HG03066 (cell line): ENCODE measurements around the gene HIVEP2.

Experiments
- ATAC-seq: cut with Tn5 transposase; IDR thresholded peaks from one replicate; pipeline ENCODE4 v1.9.1; 2021; ENCODE audit warnings: low read depth; ENCODE audit not compliant: unreplicated experiment

Gene HIVEP2

GRCh38 chr6:142926177-142926493, 18.8 kb downstream of the HIVEP2 start:
- no peak for ATAC-seq

- ATAC-seq: no peak
These were observed 19.3 kb downstream of the HIVEP2 start for GRCh38 chr6:142925575-142926110.

- ATAC-seq: no peak
These were observed 26.5 kb downstream of the HIVEP2 start for GRCh38 chr6:142918339-142919042.

GRCh38 chr6:142916881-142917280, 28.1 kb downstream of the HIVEP2 start:
- no peak for ATAC-seq

GRCh38 chr6:142914937-142915697, 29.9 kb downstream of the HIVEP2 start:
- ATAC-seq: no peak

GRCh38 chr6:142914369-142914768, 30.6 kb downstream of the HIVEP2 start:
- ATAC-seq: no peak

- ATAC-seq: peak; percentile 92
These were observed 31.4 kb downstream of the HIVEP2 start for GRCh38 chr6:142913511-142914047.

GRCh38 chr6:142913036-142913510, 31.9 kb downstream of the HIVEP2 start:
- peak; percentile 56 for ATAC-seq

GRCh38 chr6:142912125-142912524, 32.9 kb downstream of the HIVEP2 start:
- ATAC-seq: no peak

GRCh38 chr6:142911430-142911829, 33.5 kb downstream of the HIVEP2 start:
- ATAC-seq: no peak

GRCh38 chr6:142909686-142910085, 35.3 kb downstream of the HIVEP2 start:
- ATAC-seq: no peak

GRCh38 chr6:142908235-142908634, 36.7 kb downstream of the HIVEP2 start:
- no peak for ATAC-seq

GRCh38 chr6:142907544-142907943, 37.4 kb downstream of the HIVEP2 start:
- ATAC-seq: peak; percentile 11

- ATAC-seq: peak; percentile 74
These were observed 38.0 kb downstream of the HIVEP2 start for GRCh38 chr6:142906945-142907470.

GRCh38 chr6:142903812-142904211, 41.2 kb downstream of the HIVEP2 start:
- ATAC-seq: no peak

GRCh38 chr6:142902636-142903053, 42.3 kb downstream of the HIVEP2 start:
- ATAC-seq: peak; percentile 68

GRCh38 chr6:142901611-142902010, 43.4 kb downstream of the HIVEP2 start:
- ATAC-seq: no peak

GRCh38 chr6:142900227-142900971, 44.6 kb downstream of the HIVEP2 start:
- no peak for ATAC-seq

GRCh38 chr6:142898927-142899895, 45.8 kb downstream of the HIVEP2 start:
- ATAC-seq: no peak
